SW480 (cell line): ENCODE results near the gene EHMT1.
"Not testable (repeated sequence)": the region's sequence is repeated elsewhere in the genome, so short reads cannot be mapped to it uniquely, and the experiment has no call there.

Source experiments
- DNase-seq: peaks from one replicate; pipeline ENCODE4 v3.0.0-alpha.2; 2016; ENCODE audit warnings: low spot score

The EHMT1 gene

DNA sequence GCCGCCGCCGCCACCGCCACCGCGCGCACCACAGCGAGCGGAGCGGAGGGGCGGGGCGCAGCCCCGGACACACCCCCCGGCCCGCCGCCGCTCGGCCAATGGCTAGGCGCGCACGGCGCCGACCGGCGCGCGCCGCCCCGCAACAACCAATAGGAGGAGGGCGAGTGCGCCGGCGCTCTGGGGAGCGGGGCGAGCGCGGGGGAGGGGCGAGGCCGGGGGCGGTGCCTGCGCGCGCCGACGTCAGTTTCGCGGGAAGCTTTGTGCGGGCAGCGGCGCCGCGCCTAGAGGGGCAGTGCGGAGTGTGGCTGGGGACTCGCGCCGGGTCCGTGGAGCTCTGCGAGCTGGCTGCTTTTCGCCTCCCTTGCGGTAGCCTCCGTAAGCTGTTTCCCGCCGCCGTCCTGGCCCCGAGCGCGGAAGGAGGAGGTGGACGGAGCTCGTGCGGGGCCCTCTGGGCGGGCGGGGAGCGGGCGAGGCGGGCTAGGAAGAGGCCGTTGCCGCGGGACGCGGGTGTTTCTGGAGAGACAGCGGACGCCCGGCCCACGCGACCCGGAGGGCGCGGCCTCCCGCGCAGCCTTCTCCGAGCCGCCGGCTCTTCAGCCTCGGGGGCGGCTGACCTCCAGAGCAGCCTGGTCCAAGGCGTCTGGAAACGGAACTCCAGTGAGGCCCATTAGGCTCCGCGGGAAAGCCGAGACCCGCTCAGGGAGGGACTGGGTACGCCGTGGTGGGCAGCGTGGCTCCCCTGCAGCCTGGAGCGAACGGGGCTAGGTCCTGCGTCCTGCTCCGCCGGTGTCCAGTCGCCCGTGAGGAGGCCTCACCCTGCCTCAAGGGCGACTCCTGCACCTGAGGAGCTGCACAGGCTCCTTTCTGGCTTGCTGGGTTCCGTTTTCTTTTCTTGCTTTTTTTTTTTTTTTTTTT lies 28.1 kb upstream of the EHMT1 start, which contains the start of gene ZMYND19:
Gene ZMYND19 (minus strand): TSS at position 44 of the 915 bp plus-strand sequence. CDS start 249 bp downstream, outside the sequence.
- peak; percentile 82 for DNase-seq

DNA sequence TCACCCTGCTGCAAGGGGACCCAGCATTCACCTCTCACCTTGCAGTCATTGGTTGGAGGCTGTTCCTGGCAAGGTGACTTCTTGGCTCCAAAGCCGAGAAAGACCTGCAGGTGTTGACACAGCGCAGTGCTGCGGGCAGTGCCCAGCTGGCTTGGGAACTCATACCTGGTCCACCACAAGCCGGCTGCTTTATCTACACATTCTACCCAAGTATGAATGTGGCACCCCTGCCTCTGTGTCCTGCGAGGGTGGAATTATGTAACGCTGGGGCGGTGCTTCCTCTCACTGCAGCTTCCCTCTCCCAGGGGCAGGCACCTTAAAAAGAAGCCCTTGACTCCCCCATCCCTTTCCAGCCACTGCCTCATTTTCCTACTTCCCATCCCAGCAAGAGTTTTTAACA lies 26.0 kb upstream of the EHMT1 start:
- no peak for DNase-seq

DNA sequence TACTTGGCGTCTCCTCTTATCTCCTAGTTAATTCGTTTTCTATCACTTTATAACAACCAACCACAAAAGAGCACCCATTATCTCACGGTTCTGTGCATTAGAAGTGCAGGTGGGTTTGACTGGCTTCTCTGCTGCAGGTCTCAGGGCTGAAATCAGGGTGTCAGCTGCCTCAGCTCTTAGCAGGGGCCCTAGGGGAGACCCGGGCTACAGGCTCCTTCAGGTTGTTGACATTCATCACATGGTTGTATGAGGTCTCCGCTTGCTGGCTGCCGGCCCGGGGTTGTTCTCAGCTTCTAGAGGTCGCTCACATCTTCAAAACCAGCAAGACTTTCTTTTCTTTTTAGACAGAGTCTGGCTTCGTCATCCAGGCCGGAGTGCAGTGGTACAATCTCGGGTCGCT lies 25.6 kb upstream of the EHMT1 start:
- no peak for DNase-seq

DNA sequence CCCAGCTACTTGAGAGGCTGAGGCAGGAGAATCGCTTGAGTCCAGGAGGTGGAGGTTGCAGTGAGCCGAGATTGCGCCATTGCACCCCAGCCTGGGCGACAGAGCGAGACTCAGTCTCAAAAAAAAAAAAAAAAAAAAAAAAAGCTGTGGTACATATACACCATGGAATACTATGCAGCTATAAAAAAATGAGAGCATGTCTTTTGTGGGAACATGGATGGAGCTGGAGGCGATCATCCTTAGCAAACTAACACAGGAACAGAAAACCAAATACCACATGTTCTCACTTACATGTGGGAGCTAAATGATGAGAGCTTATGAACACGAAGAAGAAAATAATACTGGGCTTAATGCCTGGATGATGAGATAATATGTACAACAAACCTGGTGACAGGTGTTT lies 22.2 kb upstream of the EHMT1 start:
- not testable (repeated sequence) for DNase-seq

DNA sequence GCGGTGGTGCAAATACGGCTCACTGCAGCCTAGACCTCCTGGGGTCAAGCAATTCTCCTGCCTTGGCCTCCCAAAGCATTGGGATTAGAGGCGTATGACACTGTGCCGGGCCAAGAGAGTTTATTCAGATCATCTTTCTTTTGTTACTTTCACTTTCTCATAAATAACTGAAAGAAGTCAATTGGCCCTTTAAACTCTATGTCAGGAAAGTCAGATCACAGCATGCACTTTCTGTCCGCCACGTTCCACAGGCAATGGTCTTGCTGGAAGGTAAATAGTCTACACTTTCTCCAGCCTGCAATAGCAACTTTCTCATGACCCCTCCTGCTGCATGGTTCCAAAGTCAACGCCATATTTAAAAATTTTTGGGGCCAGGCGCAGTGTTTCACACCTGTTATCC lies 19.9 kb upstream of the EHMT1 start:
- DNase-seq: no peak

DNA sequence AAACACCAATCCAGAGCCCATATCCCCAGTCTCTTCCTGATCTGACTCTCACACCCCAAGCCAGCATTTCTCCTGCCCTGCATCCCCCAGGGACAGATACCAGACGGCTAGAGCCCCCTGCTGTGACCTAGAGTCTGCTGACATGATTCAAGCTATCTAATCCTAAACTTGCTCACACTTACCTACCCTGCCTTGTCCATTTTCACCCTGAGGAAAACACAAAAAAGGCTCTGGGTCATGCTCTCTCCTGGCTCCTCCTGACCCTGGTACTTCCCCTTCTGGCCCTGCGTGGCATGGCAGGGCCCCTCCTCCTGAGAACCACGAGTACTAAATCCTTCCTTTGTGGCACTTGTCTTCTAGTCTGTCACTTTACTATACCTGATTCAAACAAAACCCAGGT lies 16.1 kb upstream of the EHMT1 start:
- DNase-seq: no peak

DNA sequence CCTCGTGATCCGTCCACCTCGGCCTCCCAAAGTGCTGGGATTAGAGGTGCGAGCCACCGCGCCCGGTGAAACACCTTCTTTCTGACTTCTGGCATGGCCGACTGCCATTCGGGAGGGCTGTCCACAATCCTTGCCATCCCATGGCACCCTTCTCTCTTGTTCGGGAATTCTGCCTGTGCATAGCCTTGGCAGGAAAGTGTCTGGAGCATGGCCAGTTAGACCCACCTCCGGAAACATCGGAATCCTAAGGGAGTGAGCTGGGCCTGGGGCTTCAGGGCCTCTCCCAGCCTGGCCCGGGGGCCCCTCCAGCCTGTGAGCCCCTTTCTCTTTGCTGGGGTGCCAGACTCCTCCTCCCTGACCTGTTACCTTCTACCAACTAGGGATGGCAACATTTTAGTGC lies 14.9 kb upstream of the EHMT1 start:
- no peak for DNase-seq

DNA sequence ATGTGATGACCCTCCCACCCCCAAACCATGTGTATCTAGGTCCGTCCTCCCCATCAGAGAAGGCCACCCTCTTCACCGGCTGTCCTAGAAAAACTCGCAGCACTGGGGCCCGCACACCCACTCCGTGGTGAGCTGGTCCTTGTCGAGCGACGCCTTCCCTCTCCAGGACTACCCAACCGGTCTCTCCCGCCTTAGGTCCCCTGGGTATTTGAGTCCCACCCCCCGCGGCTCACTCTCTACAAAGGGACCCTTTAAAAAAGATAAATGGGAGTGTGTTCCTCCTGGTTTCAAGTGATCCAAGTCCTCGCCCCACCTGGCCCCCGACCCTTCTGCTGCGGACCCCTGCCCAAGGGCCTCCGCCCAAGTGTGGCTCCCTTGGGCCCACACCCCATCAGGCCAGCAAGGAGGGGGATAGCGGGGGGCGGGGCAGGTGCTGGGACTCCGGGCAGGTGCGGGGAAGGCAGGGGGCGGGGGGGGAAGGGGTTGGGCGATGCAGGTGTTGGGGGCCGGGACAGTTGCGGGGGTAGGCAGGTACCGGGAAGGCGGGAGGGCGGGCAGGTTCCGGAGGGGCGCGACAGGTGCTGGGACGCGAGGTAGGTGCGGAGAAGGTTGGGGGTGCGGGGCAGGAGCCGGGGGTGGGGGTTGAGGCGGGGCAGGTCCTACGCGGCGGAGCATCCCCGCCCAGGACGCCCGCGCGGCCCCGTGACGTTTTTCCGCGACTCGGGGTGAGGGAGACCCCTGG lies 14.3 kb upstream of the EHMT1 start:
- DNase-seq: no peak

DNA sequence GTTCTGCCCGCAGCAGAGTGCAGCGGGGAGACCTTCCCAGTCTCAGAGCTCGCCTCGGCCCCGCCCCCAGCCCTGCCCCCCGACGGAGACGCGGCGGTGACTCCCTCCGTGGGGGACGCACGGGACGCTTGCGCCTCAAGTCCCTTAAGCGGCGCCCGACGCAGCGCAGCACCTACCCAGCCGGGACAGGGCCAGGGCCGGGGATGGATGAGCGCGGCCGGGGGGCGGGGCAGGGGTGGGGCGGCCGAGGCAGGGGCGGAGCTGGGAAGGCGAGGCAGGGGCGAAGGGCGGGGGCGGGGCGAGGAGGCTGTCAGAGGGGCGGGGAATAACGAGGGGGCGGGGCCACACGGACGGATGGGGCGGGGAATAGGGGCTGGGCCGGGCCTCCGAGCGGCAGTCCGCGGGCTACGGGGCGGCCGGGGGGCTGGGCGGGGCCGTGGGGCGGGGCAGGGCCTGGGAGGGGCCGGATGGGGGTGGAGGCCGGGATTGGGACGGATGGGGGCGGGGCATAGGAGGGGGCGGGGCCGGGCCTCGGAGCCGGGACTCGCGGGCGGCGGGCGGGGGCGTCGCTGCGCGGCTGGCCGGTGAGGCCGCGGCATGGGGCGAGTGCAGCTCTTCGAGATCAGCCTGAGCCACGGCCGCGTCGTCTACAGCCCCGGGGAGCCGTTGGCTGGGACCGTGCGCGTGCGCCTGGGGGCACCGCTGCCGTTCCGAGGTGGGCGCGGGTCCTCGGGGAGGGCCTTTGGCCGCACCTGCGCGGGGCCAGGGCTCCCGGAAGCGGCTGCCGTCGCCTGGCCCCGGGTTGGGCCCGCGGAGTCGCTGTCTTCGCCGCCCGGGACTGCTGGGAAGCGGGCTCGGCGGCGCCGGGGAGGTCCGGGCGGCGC lies 13.4 kb upstream of the EHMT1 start, which contains the start of gene ARRDC1:
Gene ARRDC1 (plus strand): TSS at position 566 of the 884 bp plus-strand sequence. CDS start 32 bp downstream, at position 598.
- DNase-seq: peak; percentile 87

DNA sequence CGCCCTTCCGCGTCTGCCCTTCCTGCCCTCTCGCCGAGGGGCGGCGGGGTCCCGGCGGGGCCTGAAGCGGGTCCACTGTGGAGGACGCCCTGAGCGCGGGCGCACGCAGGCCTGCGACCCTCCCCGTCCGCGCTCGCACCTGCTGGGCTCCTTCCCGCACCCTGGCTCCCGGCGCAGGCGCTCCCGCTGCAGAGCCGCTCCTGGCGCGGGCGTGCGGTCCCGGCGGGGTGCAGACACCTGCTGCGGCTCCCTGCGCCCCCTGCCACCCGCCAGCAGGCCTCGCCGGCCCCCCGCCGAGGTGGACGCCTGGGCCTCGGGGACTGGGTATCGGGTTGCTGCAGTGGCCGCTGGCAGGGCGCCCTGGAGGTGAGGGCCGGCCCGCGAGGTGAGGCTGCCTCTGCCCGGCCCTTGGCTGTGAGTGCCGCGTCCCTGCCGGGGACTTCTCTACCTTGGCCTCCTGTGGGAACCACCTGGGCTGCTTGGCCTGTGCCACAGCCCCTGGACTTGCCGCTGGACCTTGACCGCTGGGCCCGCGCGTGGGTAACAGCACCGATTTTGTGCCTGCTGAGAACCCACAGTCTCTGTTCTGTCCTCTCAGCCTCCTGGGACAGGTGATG lies 12.7 kb upstream of the EHMT1 start:
- no peak for DNase-seq

DNA sequence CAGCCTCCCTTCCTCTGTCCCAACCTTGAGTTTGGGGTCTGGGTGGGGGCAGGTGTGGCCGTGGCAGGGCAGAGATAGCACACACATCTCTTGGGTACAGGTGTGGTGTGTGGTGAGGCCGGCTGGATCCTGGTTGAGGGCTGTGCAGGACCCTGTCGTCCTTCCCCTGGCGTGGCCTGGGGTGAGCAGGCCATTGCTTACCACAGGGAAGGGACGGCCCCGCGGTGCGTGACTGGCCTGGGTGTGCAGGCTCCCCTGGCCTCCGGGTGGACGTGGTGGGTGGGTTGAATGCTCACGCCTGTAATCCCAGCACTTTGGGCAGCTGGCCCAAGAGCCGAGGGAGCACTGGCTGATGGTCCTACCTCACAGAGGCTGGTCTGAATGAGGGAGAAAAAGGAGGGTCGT lies 12.1 kb upstream of the EHMT1 start:
- DNase-seq: no peak

DNA sequence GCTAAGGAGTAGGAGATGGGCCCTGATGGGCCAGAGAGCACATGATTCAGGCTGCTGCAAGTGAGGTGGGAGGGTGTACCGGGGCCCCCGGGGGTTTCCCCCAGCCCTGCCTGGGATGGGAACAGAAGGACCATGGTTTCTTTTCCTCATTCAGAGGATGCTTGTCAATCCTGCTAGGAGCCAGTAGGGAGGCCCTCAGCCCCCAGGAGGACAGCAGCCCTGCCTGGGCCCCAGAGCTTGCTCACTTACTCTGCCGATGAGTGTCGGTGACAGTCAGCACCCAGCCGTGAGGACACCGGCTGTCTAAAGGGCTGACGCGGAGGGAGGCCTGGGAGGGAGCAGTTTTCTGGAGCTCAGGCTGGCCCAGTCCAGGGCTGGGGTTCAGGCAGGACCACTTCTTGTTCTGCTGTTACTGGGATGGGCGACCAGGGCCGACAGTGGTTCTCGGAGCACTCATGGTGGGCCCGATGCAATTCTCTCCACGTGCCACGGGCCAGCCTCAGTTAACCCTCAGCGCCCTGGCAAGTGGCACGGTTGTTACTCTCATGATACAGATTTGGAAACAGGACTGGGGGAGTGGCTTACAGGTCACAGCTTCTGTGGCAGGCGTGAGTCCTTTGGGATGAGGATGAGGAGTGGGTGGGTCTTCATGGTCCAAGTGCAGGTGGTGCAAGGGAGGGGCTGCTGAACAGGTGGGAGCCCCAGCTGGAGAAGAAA lies 11.5 kb upstream of the EHMT1 start:
- no peak for DNase-seq

DNA sequence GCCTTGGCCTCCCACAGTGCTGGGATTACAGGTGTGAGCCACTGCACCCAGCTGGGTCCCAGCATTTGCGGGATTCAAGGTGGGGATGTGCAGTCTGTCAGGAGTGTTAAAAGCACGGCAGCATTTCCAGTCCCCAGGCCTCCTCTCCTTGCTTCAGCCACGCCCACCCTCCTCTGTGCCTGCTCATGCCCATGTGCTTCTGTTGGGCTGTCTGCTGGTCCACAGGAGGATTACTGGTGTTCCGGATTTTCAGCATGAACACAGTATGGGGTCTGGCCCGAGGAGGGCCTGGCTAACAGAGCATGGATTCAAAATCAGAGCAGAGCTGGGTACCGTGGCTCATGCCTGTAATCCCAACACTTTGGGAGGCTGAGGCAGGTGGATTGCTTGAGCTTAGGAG lies 7.9 kb upstream of the EHMT1 start:
- DNase-seq: no peak

DNA sequence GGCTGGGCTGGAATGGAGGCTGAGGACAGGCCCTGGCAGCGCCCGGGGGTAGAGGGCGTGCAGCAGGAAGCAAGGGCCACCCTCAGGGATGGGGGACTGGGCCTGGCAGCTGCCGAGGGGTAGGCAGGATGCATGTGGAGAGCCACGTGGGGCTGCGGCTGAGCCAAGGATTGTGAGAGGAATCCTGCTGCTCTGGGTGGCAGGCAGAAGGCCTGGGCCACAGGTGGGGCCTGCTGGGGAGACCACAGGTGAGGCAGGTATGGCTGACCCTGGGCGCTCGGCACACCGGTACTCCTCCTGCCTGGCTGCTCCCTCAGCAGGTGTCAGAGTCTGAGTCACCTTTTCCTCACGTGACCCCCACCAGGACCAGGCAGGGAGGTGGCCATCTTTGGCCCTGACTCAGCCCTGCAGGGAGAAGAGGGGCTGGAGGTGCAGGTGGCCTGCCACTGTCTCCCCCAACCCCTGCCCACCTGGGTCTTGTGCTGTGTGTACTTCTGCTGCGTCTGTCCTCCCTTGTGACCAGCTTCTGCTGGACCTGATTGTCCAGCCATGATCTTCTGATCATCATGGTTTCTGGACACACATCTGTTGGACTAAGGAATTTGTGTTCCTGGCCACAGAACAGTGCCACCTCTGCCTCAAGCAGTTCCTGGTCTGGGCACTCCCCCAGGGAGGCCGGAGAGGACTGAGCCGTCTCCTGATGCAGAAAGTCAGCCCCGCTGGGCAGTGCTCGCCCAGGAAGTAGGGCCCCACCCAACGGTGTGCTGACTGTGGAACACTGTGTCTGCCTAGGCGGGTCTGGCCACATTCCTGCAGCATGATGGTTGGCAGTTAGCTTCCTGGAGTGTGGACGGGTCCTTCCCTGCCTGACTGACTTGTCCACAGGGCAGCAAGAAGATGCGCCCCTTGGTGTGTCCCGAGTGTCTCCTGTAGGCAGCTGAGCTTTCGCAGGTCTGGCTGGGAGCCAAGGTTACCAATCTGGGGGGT lies 6.9 kb upstream of the EHMT1 start:
- peak; percentile 98 for DNase-seq

DNA sequence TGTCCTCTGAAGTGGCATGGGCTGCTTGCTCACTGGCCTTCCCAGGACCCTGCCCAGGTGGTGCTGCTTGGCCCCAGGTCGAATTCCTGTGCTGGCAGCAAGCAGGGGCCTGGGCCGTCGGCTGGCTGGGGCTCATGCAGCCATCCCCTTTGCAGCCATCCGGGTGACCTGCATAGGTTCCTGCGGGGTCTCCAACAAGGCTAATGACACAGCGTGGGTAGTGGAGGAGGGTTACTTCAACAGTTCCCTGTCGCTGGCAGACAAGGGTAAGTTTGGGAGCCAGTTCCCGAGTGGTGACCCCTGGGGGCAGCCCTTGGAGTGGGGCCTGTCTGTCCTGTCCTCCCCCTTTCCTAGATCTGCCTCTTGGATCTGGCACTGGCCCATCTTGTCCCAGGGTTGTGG lies 6.1 kb upstream of the EHMT1 start:
- DNase-seq: no peak

DNA sequence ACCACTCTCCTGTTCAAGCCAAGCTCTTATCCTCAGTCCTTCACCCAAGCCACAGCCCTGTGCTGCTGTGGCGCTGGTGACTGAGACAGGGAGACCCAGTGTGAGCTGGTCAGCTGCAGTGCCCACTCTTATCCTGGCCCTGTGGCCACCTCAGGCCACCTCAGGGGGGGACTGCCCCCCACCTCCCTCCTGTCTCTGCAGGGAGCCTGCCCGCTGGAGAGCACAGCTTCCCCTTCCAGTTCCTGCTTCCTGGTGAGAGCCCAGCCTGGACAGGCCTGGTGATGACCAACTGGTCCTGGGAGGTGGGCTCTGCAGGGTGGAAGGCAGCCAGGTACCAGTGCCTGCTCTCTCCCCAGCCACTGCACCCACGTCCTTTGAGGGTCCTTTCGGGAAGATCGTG lies 5.5 kb upstream of the EHMT1 start:
- no peak for DNase-seq

DNA sequence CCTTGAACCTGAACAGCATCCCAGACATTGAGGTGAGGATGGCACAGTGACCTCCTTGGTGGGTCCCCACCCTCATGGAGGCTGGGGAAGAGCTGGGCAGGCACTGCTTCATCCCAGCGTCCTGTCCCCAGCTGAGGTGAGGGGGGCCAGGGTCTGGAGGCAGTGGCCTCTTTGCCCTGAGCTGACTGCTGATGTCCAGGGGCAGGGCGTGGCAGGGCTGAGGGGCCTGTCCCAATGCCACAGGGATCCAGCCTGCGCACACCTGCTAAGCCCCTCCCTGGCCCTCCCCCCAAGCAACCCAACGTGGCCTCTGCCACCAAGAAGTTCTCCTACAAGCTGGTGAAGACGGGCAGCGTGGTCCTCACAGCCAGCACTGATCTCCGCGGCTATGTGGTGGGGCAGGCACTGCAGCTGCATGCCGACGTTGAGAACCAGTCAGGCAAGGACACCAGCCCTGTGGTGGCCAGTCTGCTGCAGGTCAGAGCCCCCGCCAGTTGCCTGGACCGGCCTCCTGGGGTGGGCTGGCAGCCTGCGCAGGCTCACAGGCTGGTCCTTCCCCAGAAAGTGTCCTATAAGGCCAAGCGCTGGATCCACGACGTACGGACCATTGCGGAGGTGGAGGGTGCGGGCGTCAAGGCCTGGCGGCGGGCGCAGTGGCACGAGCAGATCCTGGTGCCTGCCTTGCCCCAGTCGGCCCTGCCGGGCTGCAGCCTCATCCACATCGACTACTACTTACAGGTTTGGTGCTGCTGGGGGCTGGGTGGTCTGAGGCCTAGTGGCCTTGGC lies 4.9 kb upstream of the EHMT1 start:
- DNase-seq: no peak

DNA sequence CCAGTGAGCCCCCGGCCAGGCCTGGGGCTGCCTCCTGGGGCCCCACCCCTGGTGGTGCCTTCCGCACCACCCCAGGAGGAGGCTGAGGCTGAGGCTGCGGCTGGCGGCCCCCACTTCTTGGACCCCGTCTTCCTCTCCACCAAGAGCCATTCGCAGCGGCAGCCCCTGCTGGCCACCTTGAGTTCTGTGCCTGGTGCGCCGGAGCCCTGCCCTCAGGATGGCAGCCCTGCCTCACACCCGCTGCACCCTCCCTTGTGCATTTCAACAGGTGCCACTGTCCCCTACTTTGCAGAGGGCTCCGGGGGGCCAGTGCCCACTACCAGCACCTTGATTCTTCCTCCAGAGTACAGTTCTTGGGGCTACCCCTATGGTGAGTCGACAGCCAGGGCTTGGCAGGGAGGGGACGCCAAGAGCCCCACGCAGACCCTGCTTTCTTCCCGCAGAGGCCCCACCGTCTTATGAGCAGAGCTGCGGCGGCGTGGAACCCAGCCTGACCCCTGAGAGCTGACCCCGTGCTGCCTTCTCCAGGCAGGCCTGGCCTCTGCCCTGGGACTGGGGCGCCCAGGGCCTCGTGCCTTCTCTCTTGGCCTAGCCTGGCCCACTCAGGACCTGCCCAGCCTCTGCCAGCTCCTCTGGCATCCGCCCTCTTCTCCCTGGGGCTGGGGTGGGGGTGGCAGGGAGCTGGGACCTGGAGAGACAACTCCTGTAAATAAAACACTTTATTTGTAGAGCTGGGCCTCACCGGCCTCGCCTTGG lies 4.0 kb upstream of the EHMT1 start:
- DNase-seq: no peak
